Esophagus muscularis mucosa (tissue), 4 donors: ENCODE measurements around the gene DYRK3. TPM values are rescaled to one million over a fixed set of nuclear protein-coding genes. Genes with fewer than 3 reads are reported as not detected.

ENCODE experiments used
- DNase-seq: peaks from one replicate; pipeline ENCODE4 v3.0.0-alpha.2; 2017; ENCODE audit errors: extremely low spot score
- H3K27ac ChIP-seq, 4 donors: fragments of 200-600 bp; sonication (generic); replicated peaks in 1 of 4; 1 replicate in 3 of 4; 2 replicates in 1 of 4; pipeline ENCODE4 v1.5.1; 2016 to 2019; ENCODE audit warnings: mild to moderate bottlenecking in 1 of 4
- H3K27me3 ChIP-seq, 4 donors: fragments of 200-600 bp; sonication (generic); one replicate each; pipeline versions ENCODE4 v1.5.1 to v1.6.0; 2016 to 2019
- H3K36me3 ChIP-seq, 4 donors: fragments of 200-600 bp; sonication (generic); one replicate each; pipeline ENCODE4 v1.5.1; 2016 to 2019
- H3K4me1 ChIP-seq, 4 donors: fragments of 200-600 bp; sonication (generic); one replicate each; pipeline ENCODE4 v1.5.1; 2016 to 2019
- H3K4me3 ChIP-seq, 4 donors: fragments of 200-600 bp; sonication (generic); 1 replicate in 2 of 4; 2 replicates in 2 of 4; pipeline ENCODE4 v1.5.1; 2016 to 2019; ENCODE audit warnings: mild to moderate bottlenecking in 4 of 4, moderate library complexity in 1 of 4
- H3K9me3 ChIP-seq, 4 donors: fragments of 200-600 bp; sonication (generic); 1 replicate in 3 of 4; 2 replicates in 1 of 4; pipeline ENCODE4 v1.5.1; 2016 to 2019
- CTCF ChIP-seq, 3 experiments: fragments of 200-600 bp in 2 of 3; fragments of 450-650 bp in 1 of 3; sonication (generic) in 2 of 3; IDR thresholded peaks; one replicate each; pipeline ENCODE4 v1.5.1; 2017 to 2019; ENCODE audit warnings: antibody characterized with exemption in 3 of 3, mild to moderate bottlenecking in 2 of 3, moderate library complexity in 1 of 3
- EP300 ChIP-seq: sonication (generic); formaldehyde crosslinking; IDR thresholded peaks from one replicate; pipeline ENCODE4 v1.6.1; 2017; ENCODE audit warnings: antibody characterized with exemption
- POLR2A ChIP-seq: fragments of 450-650 bp; IDR thresholded peaks from one replicate; pipeline ENCODE4 v1.6.1; 2017; ENCODE audit warnings: antibody characterized with exemption, moderate library complexity, mild to moderate bottlenecking, low read depth
- POLR2AphosphoS5 ChIP-seq, 2 donors: sonication (generic); formaldehyde crosslinking; IDR thresholded peaks; one replicate each; pipeline ENCODE4 v1.6.1; 2017; ENCODE audit warnings: antibody characterized with exemption in 2 of 2
- WGBS: methylation state at CpG from one replicate; pipeline ENCODE4 v1.1.5; 2018; 5-methylcytosine and 5-hydroxymethylcytosine counted together
- intact Hi-C: fragments of 100-400 bp; cut with DNase I; formaldehyde crosslinking; loops from one replicate; pipeline ENCODE4 v1.15.1; 2023
- total RNA-seq, 4 donors: library from RNA; depleted of rRNA; stranded (reverse); fragments of >200 nt; gene quantifications; one replicate each; pipeline versions ENCODE4 v1.1.0 to v1.2.1, GENCODE V29; 2016

DYRK3 gene
- total RNA-seq, 4 donors from 2014 or later = 5.6 to 14.7 (median 9.0) TPM

DNA sequence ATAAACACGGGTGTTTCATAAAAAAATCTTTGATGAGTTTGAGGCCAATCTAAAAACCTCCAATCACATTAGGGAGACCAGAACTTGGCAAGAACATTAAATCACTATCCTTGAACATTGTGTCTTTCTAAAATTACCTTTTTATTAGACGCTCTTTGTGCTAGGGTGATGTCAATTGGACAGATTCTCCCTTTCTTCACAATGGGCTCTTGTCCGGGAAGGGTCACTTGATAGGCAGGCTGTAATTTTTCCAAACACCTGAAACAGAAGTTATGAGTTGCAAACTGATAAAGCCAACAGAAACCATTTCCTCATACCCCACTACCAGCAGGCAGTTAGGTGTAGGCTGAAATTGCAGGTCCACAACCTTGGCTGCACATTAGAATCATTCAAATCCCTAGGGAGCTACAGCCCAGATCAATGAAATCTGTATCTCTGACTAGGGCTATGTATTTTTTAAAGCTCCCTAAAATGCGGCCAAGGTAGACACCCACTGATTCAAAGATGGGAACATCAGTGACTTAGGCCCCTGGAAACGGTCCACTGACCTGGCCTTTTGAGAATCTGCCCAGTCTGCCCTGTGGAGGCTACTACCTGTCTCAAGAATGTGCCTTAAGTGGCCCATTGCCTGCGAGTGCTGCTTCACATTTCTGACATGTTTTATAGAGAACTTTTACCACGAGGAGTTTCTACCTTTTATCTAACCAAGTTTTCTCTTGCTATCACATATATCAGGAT lies 39.6 kb upstream of the DYRK3 start:
- Histone ChIP-seq H3K27ac (no peak overlapping the region), H3K36me3 (peaks cover 86 to 100% (median 99%) of the 10 kb centered on the region in 4 donors), H3K27me3 (no peaks in the 10 kb centered on the region), H3K4me1 (peaks cover 0 to 4% (median 0%) of the 10 kb centered on the region in 4 donors), H3K4me3 (no peak overlapping the region), H3K9me3 (no peaks in the 10 kb centered on the region)
- intact Hi-C loops = no loop called here
- no peak for DNase-seq
- WGBS = 92% methylated on average over 7 of the region's 7 CpGs
- no peak for TF ChIP-seq EP300
- TF ChIP-seq CTCF (IDR thresholded peaks at IDR 0.05) = no peak
- TF ChIP-seq POLR2AphosphoS5 (IDR thresholded peaks at IDR 0.05) = no peak

DNA sequence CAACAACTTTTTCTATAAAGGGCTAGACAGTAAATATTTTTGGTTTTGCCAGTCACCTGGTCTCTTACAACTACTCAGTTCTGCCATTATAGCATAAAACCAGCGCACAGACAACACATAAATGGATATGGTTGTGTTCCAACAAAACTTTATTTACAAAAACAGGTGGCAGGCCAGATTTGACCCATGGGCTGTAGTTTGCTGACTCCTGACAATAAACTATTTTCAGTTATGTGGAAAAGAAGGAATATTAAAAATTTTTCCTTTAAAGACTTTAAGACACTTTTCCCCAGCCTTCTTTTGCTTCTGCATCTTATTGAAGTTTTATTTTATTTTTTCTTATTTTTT lies 39.0 kb upstream of the DYRK3 start:
- no peaks in the 10 kb centered on the region for H3K4me1 ChIP-seq
- H3K9me3 ChIP-seq = no peaks in the 10 kb centered on the region
- H3K27me3 ChIP-seq = no peaks in the 10 kb centered on the region
- 92% methylated on average over 1 of the region's 1 CpG for WGBS
- H3K36me3 ChIP-seq = peaks cover 86 to 100% (median 100%) of the 10 kb centered on the region in 4 donors
- no peak overlapping the region for H3K27ac ChIP-seq
- TF ChIP-seq POLR2AphosphoS5 (IDR thresholded peaks at IDR 0.05) = no peak
- no peak for TF ChIP-seq CTCF (IDR thresholded peaks at IDR 0.05)
- no peak for TF ChIP-seq EP300
- TF ChIP-seq POLR2A = no peak
- DNase-seq = no peak
- H3K4me3 ChIP-seq = no peak overlapping the region
- intact Hi-C loops = no loop called here

GRCh38 chr1:206600527-206600926 lies 34.8 kb upstream of the DYRK3 start:
- Histone ChIP-seq H3K27me3 (no peaks in the 10 kb centered on the region), H3K4me1 (no peaks in the 10 kb centered on the region), H3K4me3 (no peak overlapping the region), H3K36me3 (peaks cover 83 to 100% (median 100%) of the 10 kb centered on the region in 4 donors), H3K27ac (no peak overlapping the region), H3K9me3 (no peaks in the 10 kb centered on the region)
- intact Hi-C loops = loop anchor here (10.0 kb wide), 1 partner anchor 384 kb away; no protein-coding TSS in a partner anchor
- no peak for TF ChIP-seq POLR2AphosphoS5 (IDR thresholded peaks at IDR 0.05)
- TF ChIP-seq POLR2A = no peak
- TF ChIP-seq EP300 = no peak
- TF ChIP-seq CTCF (IDR thresholded peaks at IDR 0.05) = no peak
- no peak for DNase-seq
- 80% methylated on average over 3 of the region's 3 CpGs for WGBS

GRCh38 chr1:206604861-206605260 lies 30.5 kb upstream of the DYRK3 start:
- TF ChIP-seq POLR2A = no peak
- no peak for TF ChIP-seq POLR2AphosphoS5 (IDR thresholded peaks at IDR 0.05)
- TF ChIP-seq CTCF (IDR thresholded peaks at IDR 0.05) = no peak
- TF ChIP-seq EP300 = no peak
- WGBS = 93% methylated on average over 5 of the region's 5 CpGs
- intact Hi-C loops = loop anchor here (10.0 kb wide), 1 partner anchor 380 kb away; no protein-coding TSS in a partner anchor
- Histone ChIP-seq H3K9me3 (no peaks in the 10 kb centered on the region), H3K27me3 (no peaks in the 10 kb centered on the region), H3K4me1 (no peaks in the 10 kb centered on the region), H3K36me3 (peaks cover 72 to 100% (median 96%) of the 10 kb centered on the region in 4 donors), H3K27ac (no peak overlapping the region), H3K4me3 (no peak overlapping the region)
- no peak for DNase-seq
